GM19467 (cell line): Measurements from ENCODE around the gene RPL10.
A peak's percentile ranks its signal among the peaks of the same experiment; 100 is the strongest.

ENCODE experiments used
- ATAC-seq: cut with Tn5 transposase; IDR thresholded peaks from one replicate; pipeline ENCODE4 v1.9.1; 2021; ENCODE audit warnings: mild to moderate bottlenecking, moderate library complexity; ENCODE audit not compliant: unreplicated experiment

The RPL10 gene

DNA sequence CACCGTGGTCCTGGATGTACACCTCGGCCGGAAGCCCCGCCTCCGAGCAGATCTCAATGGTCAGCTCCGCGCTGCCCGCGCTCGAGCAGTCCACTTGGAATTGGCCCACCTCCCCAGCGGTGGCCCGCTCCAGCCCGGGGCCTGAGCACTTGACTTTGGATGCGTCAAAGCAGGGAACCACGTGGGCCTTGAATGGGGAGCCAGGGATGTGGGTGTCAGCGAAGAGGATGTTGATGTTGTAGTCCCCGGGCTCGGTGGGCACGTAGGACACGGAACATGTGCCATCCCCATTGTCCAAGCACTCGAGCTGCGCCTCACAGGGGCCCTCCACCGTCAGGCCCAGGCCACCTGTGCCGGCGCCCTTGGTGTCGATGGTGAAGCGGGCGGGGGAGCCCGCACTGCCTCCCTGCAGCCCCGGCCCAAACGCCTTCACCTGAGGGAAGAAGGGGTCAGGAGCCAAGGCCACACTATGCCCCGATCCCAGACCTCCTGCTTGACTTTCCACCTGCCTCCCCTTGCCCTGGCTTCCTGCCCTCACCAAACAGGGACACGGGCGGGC is 37.9 kb upstream of the RPL10 start:
- no peak for ATAC-seq

GRCh38 chrX:154362085-154362742 is 36.0 kb upstream of the RPL10 start:
- ATAC-seq: no peak

DNA sequence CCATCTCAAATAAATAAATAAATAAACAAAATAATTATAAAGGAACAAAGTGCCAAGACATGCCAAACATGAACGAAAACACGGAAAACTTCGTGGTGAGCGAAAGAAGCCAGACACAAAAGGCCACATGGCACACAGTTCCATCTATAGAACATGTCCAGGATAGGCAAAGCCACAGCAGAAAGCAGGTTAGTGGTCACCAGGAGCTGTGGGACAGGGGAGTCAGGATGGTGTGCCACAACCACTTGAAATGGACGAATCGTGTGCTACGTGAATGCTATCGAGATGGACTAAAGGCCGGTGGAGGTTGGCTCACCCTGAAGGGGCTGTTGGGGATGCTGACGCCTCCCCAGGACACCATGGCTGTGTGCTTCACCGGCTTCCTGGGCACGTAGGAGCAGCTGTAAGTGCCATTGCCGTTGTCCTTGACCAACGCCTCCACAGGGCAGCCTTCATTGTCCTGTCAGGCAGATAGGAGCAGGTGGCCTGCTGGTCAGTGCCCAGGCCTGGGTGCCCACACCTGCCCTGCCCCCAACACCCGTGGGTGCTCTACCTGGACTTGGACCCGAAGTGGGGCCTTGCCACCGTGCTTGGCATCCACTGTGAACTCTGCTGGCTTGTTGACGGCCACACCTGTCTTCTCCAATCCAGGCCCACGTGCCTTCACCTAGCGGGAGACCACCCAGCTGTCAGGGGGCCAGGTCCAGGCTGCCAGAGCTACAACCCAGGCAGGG is 34.3 kb upstream of the RPL10 start:
- no peak for ATAC-seq

- ATAC-seq: no peak
Observed at GRCh38 chrX:154365052-154365600, 33.1 kb upstream of the RPL10 start.

- no peak for ATAC-seq
Observed at GRCh38 chrX:154365997-154366665, 32.0 kb upstream of the RPL10 start.

DNA sequence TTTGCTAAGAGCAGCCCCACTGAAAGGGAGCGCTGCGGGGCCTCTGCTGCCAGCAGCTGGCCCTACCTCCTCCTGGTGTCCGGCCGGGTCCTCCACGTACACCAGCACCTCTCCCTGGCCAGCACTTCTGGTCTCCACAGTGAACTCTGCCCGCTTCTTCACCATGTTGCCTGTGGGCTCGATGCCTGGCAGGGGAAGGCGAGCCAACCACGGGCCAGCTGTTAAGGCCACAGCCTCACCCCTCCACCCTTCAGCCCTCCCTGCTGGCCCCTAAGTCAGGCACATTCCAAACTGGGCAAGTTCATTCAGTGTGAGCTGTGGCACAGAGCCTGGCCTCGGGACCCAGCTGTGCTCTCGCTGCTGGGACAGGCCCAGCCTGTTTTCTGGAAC is 31.5 kb upstream of the RPL10 start:
- ATAC-seq: no peak

- no peak for ATAC-seq
Observed at GRCh38 chrX:154367474-154368308, 30.5 kb upstream of the RPL10 start.

GRCh38 chrX:154368630-154369448 is 29.3 kb upstream of the RPL10 start:
- no peak for ATAC-seq

DNA sequence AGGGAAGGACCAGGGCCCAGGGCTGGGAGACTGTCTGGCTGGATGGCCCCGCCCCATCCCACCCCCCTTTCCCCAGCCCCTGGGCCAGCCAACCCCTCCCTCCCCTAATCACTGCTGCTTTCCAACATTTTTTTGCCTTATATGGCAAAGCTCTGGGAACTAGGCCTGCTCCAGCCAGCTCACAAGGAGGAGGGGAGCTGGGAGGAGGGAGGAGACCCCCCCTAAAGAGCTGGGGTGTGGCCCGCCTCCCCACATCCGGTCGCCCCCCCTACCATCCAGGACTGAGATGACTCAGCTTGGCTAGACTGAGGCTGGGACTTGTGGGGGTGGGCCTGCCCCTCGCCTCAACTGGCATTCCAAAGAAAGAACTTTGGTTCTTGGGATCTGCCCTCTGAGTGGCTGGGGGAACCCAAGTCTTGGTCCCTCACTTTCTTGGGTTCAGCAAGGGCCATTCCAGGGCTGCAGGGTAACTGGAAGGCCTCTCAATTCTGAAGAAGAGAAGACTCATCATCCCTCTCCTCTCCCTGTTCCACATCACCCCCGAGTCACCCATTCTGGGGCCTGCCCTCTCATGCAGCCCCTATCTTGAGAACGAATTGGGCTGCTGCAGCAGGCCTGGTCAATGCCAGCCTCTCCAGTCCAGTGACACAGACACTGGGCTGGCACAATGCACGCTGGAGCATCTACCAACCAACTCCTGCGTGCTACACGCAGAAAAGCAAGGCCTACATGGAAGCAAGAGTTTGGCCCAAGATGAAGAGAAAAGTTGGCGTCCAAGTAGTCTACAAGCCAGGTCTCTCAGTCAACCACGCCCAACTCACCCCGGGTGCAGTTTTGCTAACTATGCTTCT is 28.5 kb upstream of the RPL10 start:
- no peak for ATAC-seq

GRCh38 chrX:154370300-154371016 is 27.7 kb upstream of the RPL10 start:
- ATAC-seq: no peak

- peak; percentile 52 for ATAC-seq
Observed at GRCh38 chrX:154371017-154371788, 27.0 kb upstream of the RPL10 start.

DNA sequence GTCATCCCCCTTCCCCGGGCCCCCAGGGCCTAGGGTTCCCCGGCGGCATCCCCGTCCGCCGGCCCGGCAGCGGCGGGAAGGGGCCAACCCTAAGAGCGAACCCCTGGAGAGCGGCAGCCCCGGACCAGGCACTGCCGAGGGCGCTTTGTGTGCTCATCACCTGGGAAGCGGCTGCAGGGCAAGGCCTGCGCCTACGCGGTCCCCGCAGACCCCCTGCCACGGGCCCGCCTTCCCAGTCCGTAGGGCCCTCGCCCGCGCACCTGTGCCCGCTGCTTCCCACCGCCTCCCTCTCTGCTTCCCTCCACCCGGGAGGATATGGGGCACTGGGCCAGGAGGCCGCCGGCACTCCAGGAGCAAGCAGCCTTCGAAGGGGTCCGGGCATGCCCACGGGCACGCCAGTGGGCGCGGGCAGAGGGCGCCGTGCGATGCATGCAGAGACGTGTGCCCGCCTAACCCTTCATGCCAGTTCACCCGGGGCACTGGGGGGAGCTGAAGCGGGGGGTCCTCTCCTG is 26.3 kb upstream of the RPL10 start:
- ATAC-seq: no peak

- no peak for ATAC-seq
Observed at GRCh38 chrX:154372612-154373022, 25.6 kb upstream of the RPL10 start.

DNA sequence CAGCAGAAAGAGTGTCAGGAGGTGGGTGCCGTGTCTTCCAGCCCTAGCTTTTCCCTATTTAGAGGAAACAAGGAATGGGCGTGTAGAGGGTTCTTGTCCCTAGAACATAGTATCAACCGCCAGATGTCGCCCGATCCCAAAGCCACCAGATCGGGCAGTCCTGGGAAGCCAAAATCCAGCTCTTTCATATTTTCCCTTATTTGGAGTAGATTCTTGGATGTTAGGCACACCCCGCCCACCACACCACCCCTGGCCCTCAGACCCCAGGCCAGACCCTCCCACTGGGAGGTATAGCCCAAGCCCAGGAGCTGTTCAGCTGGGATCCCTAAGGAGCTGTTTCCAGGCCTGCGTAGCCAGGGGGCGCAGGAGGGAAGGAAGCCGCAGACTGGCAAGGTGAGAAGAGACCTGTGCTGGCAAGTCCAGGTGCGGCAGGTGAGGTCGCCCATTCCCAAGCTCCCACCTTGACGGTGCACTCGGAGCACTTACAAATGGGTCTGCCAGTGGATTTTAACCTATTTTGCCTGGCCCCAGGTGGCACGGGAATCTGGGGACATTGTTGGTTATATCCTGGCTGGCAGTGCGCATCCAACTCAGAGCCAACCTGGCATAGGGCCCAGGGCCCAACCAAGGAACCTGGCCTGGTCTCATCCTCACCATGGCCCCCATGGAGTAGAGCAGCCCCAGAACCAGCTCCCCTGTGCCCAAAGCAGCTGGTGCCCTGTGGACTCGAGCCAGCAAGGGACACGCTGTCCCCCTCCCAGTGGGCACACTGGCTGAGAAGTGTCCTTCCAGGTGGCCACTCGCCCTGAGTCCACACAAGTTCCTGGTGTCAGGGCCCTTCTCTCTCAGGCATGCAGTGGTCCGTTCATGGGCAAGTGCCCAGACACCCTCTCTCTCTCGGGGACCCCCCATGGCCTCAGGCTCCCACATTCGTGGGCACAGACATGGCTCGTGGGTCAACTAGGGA is 24.6 kb upstream of the RPL10 start:
- ATAC-seq: no peak

- no peak for ATAC-seq
Observed at GRCh38 chrX:154374313-154375155, 23.6 kb upstream of the RPL10 start, which contains the start of gene FLNA. TSS of gene FLNA (minus strand) at chrX:154374634. CDS start at chrX:154371245, 3,389 bp downstream.
